DOHH2 (cell line): ENCODE data around the gene MCF2L2.

ENCODE experiments used
- EZH2phosphoT487 ChIP-seq: fragments of 200-600 bp; sonication (generic); IDR thresholded peaks from 2 replicates; pipeline ENCODE4 v1.6.1; 2017; ENCODE audit warnings: borderline replicate concordance, mild to moderate bottlenecking, antibody characterized with exemption, low read length, moderate library complexity, mixed read lengths
- TF ChIP-seq, protein P1 (sequence below): fragments of 200-600 bp; sonication (generic); IDR thresholded peaks from one replicate; pipeline ENCODE4 v1.5.1; 2014; ENCODE audit warnings: antibody characterized with exemption, mild to moderate bottlenecking, low read depth, low read length; ENCODE audit not compliant: poor library complexity, severe bottlenecking

- TF ChIP-seq, protein P1, sequence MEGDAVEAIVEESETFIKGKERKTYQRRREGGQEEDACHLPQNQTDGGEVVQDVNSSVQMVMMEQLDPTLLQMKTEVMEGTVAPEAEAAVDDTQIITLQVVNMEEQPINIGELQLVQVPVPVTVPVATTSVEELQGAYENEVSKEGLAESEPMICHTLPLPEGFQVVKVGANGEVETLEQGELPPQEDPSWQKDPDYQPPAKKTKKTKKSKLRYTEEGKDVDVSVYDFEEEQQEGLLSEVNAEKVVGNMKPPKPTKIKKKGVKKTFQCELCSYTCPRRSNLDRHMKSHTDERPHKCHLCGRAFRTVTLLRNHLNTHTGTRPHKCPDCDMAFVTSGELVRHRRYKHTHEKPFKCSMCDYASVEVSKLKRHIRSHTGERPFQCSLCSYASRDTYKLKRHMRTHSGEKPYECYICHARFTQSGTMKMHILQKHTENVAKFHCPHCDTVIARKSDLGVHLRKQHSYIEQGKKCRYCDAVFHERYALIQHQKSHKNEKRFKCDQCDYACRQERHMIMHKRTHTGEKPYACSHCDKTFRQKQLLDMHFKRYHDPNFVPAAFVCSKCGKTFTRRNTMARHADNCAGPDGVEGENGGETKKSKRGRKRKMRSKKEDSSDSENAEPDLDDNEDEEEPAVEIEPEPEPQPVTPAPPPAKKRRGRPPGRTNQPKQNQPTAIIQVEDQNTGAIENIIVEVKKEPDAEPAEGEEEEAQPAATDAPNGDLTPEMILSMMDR = no peak
- TF ChIP-seq EZH2phosphoT487 = no peak
Observed at GRCh38 chr3:183350164-183350563, 78.3 kb downstream of the MCF2L2 start.
